GM19372 (cell line): ENCODE data around the gene TRAPPC1.
"Not testable (repeated sequence)": the region's sequence is repeated elsewhere in the genome, so short reads cannot be mapped to it uniquely, and the experiment has no call there.

ENCODE experiments used
- ATAC-seq: cut with Tn5 transposase; IDR thresholded peaks from one replicate; pipeline ENCODE4 v1.9.1; 2021; ENCODE audit warnings: mild to moderate bottlenecking, low read depth, moderate library complexity; ENCODE audit not compliant: unreplicated experiment

Gene TRAPPC1, protein sequence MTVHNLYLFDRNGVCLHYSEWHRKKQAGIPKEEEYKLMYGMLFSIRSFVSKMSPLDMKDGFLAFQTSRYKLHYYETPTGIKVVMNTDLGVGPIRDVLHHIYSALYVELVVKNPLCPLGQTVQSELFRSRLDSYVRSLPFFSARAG

DNA sequence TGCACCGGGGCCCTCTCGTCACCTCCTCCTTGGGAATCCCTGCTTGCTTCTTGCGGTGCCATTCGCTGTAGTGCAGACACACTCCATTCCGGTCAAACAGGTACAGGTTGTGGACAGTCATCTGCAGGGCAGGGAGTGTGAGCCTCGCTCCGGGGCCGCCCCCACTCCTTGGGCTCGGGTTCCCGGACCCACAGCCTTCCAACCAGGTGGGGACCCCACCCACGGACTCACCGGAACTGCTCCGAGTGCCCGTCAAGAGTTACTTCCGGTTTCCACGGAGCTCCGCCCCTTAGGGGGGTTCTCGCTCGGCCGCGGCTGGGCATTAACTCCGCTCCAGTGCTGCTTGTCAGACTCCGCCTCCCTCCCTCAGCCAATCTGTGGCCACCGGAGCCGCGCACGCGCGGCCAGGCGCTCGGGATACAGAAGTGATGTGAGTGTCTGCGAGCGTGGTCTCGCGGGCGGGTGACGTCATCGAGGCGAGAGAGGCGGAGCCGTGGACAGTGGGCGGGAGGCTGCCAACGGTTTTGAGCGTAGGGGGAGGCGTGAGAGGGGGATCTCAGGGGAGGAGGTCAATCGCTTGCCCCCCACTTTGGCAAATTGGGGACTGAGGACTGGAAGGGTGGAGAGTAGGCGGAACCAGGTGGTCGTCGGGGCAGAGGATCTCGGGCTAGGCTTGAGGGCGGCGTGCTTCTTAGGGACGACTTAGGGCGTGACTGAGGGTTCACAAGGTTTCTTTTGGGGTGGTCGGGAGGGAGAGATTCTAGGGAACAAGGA, at the start of gene TRAPPC1, which contains the start of gene CNTROB:
TSS of gene TRAPPC1 (minus strand) at position 238 of the 774 bp plus-strand sequence. CDS start at position 121, 117 bp downstream.
TSS of gene CNTROB (plus strand) at position 498 of the 774 bp plus-strand sequence. CDS start 874 bp downstream, outside the sequence.
- ATAC-seq: peak; percentile 96

- no peak for ATAC-seq
Measured at GRCh38 chr17:7977805-7978204, 46.1 kb upstream of the TRAPPC1 start.

GRCh38 chr17:7977039-7977438, 45.3 kb upstream of the TRAPPC1 start:
- no peak for ATAC-seq

DNA sequence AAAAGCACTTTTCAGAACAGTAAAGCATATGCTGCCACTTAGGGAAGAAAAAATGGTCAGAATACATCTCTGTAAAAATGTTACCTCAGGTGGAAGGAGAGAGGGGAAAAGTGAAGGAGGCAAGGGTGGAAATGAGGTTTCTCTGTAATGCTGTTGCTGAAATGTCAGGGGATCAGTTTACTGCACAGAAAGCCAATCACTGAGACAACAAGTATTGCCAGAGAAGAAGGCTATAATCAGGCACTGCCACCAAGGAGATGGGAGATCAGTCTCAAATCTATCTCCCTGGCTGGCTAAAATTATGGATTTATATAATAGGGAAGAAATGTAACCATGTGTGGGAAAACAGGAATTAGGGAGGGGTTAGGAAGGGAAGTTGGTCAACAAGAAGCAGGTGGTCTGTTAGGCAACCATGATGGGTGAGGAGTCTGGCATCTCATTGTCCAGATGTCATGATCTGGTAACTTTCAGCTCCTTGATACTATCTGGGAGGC, 42.9 kb upstream of the TRAPPC1 start:
- no peak for ATAC-seq

DNA sequence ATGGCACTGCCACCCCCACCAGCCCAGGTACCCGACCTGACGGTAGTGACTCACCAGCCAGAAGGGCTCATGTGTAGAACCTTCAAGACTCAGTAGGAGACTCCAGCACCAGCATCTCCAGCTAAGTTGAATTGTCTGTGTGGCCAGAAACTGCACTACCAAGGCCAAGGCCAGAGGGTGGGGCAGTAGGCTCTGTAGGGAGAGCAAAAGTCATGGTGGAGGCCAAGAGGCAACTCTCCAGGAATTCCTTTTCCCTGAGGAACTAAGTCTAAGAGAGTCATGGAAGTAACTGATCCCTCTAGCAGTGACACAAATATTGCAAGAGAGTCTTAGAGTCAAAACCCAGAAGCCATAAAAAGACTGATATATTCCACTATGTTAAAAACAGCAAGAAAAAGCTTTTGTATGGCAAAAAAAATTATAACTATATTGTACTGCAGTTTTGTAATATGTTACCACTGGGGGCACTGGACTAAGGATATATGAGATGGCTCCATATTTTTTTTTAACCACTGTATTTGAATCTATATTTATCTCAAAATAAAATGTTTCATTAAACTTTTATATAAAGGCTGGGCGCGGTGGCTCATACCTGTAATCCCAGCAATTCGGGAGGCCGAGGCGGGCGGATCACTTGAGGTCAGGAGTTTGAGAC, 40.5 kb upstream of the TRAPPC1 start:
- no peak for ATAC-seq

- ATAC-seq: no peak
Measured at GRCh38 chr17:7971651-7972050, 39.9 kb upstream of the TRAPPC1 start.

GRCh38 chr17:7969433-7969832, 37.7 kb upstream of the TRAPPC1 start:
- no peak for ATAC-seq

- ATAC-seq: no peak
Measured at GRCh38 chr17:7967751-7968150, 36.0 kb upstream of the TRAPPC1 start.

DNA sequence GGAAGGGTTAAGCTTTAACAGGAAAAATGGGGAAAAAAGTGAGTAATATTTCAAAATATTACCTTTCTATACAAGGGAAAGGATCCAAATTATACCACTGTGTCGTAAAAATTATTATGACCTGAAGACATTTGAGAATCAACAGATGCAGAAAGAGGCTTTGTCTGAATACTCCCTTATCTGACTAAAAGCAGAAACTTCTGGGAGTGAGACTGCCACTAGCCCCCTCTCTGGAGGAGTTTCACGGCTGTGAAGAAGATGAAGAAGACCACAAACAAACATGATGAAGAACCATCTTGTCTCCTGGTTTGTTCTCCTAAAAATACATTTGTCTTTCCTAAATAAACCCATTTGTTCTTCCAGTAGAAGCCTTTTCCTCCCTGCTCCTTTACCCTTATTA, 29.7 kb upstream of the TRAPPC1 start:
- ATAC-seq: no peak

DNA sequence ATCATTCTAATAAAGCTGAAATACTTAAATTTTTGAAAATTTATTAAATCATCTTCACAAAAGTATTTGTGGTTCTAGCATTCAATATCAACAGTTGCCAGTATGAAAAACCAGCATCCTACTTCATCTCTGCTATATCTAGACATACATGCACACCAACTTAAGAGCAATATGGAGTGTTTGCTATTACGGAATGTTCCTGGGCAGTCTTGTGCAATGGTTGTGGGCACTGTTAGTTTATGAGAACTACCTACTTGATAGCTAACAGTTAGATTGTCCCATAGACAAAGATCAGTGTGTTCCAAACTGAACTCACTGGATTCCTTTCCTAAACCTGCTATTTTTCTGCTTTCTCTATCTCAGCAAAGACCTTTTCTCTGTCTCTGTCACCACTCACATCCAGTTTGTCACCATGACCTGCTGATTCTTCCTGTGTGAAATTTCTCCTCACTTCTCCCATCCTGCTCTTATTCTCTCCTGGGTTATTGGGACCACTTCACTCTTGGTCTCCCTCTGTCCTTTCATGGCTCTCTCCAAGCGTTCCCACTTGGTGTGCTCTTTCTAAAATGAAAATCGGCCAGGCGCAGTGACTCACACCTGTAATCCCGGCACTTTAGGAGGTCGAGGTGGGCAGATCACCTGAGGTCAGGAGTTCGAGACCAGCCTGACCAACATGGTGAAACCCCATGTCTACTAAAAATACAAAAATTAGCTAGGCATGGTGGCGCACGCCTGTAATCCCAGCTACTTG, 27.9 kb upstream of the TRAPPC1 start:
- no peak for ATAC-seq

DNA sequence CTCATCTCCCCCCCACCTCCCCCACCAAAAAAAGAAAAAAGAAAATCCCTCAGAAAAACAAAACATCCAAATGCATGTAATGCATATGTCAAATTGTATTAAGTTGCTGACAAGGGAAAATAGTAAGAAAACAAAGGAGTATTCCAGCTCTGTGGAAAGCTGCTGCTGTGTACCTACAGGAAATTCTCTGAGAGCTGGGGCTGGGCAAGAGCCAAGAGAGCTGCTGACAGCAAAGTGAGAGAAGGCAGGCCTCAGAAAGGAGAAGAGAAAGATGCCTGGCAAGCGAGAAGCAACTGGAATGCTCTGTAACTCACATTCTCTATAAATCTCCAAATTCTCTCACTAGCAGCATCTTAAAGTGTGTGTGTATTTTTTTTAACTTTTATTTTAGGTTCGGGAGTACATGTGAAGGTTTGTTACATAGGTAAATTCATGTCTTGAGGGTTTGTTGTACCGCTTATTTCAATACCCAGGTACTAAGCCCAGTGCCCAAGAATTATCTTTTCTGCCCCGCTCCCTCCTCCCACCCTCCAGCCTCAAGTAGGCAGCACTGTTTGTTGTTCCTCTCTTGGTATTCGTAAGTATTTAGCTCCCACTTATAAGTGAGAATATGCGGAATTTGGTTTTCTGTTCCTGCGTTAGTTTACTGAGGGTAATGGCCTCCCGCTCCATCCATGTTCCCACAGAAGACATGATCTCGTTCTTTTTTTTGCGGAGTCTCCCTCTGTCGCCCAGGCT, 24.7 kb upstream of the TRAPPC1 start:
- no peak for ATAC-seq

DNA sequence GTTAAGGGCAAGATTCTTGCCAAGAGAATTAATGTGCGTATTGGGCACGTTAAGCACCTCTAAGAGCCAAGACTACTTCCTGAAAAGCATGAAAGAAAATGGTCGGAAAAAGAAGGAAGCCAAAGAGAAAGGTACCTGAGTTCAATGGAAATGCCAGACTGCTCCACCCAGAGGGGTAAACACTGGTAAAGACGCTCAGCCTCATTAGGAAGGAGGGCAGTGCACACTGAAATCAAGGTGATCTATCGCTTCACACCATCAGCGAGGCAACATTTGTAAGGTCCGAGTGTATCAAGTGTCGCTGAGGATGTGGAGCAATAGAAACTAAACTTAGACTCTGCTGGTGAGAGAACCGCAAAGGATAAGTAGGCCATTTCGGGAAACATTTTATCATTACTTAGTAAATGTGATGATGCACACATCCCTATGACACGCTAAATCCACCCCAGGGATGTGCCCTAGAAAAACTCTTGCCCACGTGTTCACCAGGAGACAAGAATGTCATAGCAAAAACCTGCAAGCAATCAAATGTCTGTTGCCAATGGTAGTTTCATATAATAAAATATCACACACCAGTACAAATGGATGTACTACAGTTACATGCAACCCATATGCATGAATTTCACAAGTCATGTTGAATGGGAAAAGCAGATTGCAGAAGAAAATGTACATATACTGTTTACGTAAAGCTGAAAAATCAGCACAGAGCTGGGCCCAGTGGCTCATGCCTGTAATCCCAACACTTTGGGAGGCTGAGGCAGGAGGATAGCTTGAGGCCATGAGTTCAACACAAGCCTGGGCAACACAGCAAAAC, 23.9 kb upstream of the TRAPPC1 start:
- no peak for ATAC-seq

DNA sequence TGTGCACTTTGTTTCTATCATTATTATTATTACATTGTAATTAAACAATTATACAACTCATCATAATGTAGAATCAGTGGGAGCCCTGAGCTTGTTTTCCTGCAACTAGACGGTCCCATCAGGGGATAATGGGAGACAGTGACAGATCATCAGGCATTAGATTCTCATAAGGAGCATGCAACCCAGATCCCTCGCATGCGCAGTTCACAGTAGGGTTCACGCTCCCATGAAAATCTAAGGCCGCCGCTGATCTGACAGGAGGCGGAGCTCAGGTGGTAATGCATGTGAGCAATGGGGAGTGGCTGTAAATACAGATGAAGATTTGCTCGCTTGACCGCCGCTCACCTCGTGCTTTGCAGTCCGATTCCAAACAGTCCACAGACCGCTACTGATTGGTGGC, 21.5 kb upstream of the TRAPPC1 start:
- ATAC-seq: not testable (repeated sequence)

- ATAC-seq: peak; percentile 54
Measured at GRCh38 chr17:7951143-7951792, 19.5 kb upstream of the TRAPPC1 start.

- ATAC-seq: no peak
Measured at GRCh38 chr17:7950578-7950977, 18.8 kb upstream of the TRAPPC1 start.

DNA sequence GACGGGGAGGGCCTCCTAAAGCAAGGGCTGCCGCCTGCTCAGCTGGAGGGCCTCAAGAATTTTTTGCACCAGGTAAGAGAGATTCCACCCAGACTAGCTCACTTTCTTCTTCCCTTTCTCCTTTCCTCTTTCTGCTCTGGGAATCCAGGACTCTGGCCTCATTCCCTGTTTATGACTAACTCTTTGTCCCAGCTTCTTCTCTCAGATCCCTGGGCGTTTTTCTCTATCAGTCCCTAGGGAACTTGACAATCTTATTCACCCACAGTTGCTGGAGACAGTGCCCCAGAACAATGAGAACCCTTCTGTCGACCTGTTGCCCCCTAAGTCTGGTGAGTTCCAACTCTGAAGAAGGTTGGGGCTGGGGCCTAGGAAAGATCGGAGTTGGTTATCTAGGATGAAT, 15.9 kb upstream of the TRAPPC1 start:
- ATAC-seq: no peak

DNA sequence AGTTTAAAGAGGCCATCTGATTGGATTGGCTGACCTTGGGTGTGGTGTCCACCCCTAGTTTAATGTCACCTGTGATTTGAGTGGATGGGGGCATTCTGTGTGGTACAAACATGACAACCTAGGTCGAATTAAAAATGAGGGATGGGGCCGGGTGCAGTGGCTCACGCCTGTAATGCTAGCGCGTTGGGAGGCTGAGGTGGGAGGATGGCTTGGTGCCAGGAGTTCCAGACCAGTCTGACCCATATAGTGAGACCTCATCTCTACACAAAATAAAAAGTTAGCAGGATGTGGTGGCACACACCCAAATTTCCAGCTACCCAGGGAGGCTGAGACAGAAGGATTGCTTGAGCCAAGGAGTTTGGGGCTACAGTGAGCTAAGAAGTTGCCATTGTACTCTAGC, 14.7 kb upstream of the TRAPPC1 start:
- no peak for ATAC-seq

GRCh38 chr17:7945651-7946050, 13.9 kb upstream of the TRAPPC1 start:
- no peak for ATAC-seq

GRCh38 chr17:7944326-7944725, 12.6 kb upstream of the TRAPPC1 start:
- ATAC-seq: no peak
